Measurements from ENCODE around the gene LRRC3. TPM values are rescaled to one million over a fixed set of nuclear protein-coding genes. Genes with fewer than 3 reads are reported as not detected.
"Not testable (repeated sequence)": the region's sequence is repeated elsewhere in the genome, so short reads cannot be mapped to it uniquely, and the experiment has no call there.

Gene LRRC3
- polyA plus RNA-seq, 6 donors from 2014 or later = 0.12 to 2.0 (median 0.64) TPM

DNA sequence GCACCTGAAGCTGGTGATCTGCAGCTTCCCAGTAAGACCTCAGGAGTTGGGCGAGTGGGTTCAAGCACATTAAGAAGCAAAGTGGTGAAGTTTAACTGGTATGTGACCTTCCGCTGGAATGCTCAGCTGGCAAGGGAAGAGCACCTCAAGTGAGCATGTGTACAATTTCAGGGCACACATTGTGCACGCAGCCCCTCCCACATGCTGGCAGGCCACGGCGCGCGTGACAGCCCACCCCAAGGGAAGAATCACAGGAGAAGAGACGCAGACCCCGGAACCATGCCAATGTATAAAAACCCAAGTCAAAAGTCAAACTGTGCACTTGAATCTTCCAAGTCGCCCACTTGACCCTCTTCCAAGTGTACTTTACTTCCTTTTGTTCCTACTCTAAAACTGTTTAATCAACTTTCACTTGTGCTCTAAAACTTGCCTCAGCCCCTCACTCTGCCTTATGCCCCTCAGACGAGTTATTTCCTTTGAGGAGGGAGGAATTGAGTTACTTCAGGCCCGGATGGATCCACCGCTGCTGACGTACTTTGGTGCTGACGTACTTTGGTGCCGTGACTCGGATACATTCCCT is 20.0 kb downstream of the LRRC3 start:
- no peaks in the 10 kb centered on the region for H3K36me3 Mint-ChIP-seq
- ATAC-seq (ENCODE audit: low read depth in 2 of 2) = no peak
- no peaks in the 10 kb centered on the region for H3K27me3 Mint-ChIP-seq
- no peak for DNase-seq
- no peak overlapping the region for H3K4me3 Mint-ChIP-seq
- H3K4me1 Mint-ChIP-seq = peaks cover 4 to 12% (median 5%) of the 10 kb centered on the region in 3 donors
- no peaks in the 10 kb centered on the region for H3K9me3 Mint-ChIP-seq
- no peak overlapping the region for H3K27ac Mint-ChIP-seq

DNA sequence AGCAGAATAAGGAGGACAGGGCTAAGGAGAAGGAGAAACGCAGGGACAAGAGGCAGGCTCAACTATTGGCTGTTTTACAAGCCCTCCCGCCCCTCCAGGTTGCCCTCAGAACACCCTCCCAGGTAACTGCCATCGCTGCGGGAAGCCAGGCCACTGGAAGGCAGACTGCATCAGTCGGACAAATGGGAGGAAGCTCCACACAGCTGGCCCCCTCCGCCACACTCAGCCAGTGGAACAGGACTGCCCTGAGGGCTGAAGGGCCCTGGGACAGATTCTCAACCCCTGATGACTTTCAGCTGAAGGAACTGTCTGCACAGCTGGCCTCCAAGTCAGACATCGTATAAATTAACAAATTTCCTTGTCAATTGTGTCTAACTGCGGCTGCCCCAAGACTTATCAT is 21.8 kb downstream of the LRRC3 start:
- ATAC-seq (ENCODE audit: low read depth in 2 of 2) = no peak
- H3K36me3 Mint-ChIP-seq = no peaks in the 10 kb centered on the region
- DNase-seq = no peak
- no peak overlapping the region for H3K27ac Mint-ChIP-seq
- no peaks in the 10 kb centered on the region for H3K9me3 Mint-ChIP-seq
- no peak overlapping the region for H3K4me3 Mint-ChIP-seq
- peaks cover 4 to 12% (median 5%) of the 10 kb centered on the region in 3 donors for H3K4me1 Mint-ChIP-seq
- peaks cover 0 to 4% (median 4%) of the 10 kb centered on the region in 3 donors for H3K27me3 Mint-ChIP-seq

DNA sequence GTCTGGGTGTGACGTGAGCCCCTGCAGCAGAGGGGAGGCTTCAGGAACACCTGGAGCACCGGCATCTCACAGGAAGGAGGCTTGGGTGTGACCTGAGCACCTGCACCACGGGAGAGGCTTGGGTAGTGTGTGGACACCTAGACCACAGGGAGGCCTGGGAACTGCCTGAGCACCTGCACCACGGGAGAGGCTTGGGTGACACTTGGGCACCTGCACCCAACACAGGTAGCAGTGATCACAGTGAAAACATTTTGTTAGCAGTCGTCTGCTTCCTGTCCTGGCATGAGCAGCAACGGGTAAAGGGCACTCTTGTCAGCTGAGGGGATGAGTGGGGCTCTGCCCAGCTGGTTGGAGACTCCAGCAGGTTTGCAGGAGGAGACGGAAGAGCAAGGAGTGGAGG is 22.4 kb downstream of the LRRC3 start:
- DNase-seq = no peak
- Mint-ChIP-seq H3K36me3 (no peaks in the 10 kb centered on the region), H3K4me1 (peaks cover 4 to 12% (median 5%) of the 10 kb centered on the region in 3 donors), H3K27me3 (peaks cover 0 to 7% (median 6%) of the 10 kb centered on the region in 3 donors), H3K27ac (no peak overlapping the region), H3K9me3 (no peaks in the 10 kb centered on the region), H3K4me3 (no peak overlapping the region)
- no peak for ATAC-seq (ENCODE audit: low read depth in 2 of 2)

DNA sequence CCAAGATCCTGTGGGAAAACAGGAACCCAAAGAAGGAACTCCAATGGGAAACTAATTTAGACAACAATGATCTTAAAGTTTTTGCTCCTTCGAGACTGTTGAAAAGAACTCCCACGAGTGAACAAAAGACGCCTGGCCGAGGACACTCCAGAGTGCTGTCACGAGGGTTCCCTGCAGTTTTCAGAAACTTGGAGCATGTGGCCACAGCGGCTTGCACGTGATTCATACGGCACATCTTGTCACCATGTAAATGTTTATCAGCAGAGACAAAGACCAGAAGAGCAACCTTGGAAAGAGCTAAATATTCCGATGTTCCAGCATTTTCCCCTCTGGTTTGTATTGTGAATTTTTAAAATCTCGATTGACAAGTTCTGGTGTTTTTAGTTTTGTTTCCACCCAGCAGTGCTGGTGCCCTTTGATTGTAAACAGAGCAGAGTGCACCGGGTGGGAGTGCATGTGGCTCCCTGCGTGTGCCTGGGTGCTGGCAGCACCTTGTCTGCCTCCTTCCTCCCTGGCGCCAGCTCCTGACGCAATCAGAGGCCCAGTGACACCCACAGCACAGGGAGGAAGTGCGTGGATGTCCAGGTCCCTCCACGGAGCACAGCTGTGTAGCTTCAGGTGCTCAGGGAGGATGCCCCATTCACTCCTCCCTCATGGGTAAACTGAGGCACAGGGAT is 23.0 kb downstream of the LRRC3 start:
- Mint-ChIP-seq H3K36me3 (no peaks in the 10 kb centered on the region), H3K9me3 (no peaks in the 10 kb centered on the region), H3K4me3 (no peak overlapping the region), H3K4me1 (peaks cover 4 to 12% (median 5%) of the 10 kb centered on the region in 3 donors), H3K27ac (peak overlapping the region in 1 of 6 donors; percentile 41), H3K27me3 (peaks cover 0 to 7% (median 6%) of the 10 kb centered on the region in 3 donors)
- DNase-seq = no peak
- no peak for ATAC-seq (ENCODE audit: low read depth in 2 of 2)

DNA sequence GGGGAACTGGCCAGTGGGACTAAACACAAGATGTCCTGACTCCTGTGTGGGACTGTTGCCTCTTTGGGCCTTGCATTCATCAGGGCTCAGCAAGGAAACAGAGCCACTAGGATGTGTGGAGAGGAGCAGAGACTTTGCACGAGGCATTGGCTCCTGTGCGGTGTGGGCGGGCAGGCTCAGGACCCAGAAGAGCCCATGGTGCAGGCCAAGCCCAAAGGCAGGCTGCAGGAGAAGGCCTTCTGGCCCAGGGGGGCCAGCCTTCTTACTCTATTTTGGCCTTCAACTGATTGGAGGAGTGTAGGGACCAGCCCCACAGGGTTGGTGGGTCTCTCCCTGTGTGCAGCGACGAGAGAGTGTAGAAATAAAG is 23.5 kb downstream of the LRRC3 start:
- H3K27me3 Mint-ChIP-seq = peaks cover 0 to 7% (median 6%) of the 10 kb centered on the region in 3 donors
- H3K4me3 Mint-ChIP-seq = no peak overlapping the region
- ATAC-seq (ENCODE audit: low read depth in 2 of 2) (no peak), DNase-seq (no peak)
- H3K36me3 Mint-ChIP-seq = no peaks in the 10 kb centered on the region
- peaks cover 4 to 12% (median 5%) of the 10 kb centered on the region in 3 donors for H3K4me1 Mint-ChIP-seq
- H3K9me3 Mint-ChIP-seq = no peaks in the 10 kb centered on the region
- peak overlapping the region in 1 of 6 donors; percentile 41 for H3K27ac Mint-ChIP-seq

DNA sequence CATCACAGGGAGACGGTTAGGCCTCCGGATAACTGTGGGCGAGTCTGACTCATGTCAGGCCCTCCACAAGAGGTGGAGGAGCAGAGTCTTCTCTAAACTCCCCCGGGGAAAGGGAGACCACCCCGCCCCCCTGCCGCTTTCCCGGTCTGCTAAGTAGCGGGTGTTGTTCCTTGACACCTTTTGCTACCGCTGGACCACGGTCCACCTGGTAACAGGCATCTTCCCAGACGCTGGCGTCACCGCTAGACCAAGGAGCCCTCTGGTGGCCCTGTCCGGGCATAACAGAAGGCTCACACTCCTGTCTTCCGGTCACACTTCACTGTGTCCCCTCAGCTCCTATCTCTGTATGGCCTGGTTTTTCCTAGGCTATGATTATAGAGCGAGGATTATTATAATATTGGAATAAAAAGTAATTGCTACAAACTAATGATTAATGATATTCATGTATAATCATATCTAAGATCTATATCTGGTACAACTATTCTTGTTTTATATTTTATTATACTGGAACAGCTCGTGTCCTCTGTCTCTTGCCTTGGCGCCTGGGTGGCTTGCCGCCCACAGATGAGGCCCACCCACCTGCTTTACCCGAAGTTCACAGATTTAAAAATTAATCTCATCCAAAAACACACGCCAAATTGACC is 24.4 kb downstream of the LRRC3 start:
- Mint-ChIP-seq H3K27ac (peak overlapping the region in 2 of 6 donors; percentile 53 to 62), H3K27me3 (peaks cover 0 to 14% (median 6%) of the 10 kb centered on the region in 3 donors), H3K4me1 (peaks cover 4 to 12% (median 5%) of the 10 kb centered on the region in 3 donors)
- DNase-seq = peak; percentile 44
- ATAC-seq (ENCODE audit: low read depth in 2 of 2); H3K4me3 Mint-ChIP-seq; H3K36me3 Mint-ChIP-seq; H3K9me3 Mint-ChIP-seq: not testable (repeated sequence)

DNA sequence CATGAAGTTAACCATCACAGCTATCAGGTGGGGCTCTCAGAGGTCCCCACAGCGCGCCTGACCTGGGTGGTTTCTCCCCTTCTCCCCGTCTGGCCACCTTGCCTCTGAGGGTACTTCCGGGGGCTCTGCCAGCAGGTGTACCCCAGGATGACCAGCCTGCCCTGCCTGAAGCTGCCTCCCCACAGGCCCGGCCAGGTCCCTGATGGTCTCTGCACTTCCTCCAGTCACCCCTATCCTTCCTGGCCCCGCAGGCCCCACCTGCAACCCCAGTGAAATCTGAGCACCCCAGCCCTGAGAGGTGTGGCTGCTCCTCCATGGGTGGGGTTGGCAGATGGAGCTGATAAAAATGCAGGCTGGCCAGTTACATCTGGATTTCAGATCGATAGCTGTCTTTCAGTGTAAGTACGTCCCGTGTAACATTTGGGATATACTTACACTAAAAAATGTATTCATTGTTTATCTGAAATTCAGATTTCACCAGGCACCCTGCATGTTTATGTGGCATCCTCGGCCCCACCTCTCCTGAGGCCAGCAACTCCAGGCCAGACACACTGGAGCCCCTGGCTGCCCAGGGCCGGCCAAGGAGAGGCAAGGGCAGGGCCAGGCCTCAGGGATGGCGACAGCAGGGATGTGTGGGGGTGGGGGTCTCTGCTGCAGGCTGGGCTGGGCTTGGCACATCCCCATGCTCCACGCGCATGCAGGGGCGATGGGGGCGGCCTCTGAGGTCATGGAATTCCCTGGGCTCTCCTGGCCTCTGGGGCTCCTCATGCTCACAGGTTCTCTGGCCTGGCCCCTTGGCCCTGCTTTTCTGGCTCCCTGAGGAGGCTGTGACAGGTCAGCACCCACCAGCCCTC is 25.1 kb downstream of the LRRC3 start:
- no peak for ATAC-seq (ENCODE audit: low read depth in 2 of 2)

DNA sequence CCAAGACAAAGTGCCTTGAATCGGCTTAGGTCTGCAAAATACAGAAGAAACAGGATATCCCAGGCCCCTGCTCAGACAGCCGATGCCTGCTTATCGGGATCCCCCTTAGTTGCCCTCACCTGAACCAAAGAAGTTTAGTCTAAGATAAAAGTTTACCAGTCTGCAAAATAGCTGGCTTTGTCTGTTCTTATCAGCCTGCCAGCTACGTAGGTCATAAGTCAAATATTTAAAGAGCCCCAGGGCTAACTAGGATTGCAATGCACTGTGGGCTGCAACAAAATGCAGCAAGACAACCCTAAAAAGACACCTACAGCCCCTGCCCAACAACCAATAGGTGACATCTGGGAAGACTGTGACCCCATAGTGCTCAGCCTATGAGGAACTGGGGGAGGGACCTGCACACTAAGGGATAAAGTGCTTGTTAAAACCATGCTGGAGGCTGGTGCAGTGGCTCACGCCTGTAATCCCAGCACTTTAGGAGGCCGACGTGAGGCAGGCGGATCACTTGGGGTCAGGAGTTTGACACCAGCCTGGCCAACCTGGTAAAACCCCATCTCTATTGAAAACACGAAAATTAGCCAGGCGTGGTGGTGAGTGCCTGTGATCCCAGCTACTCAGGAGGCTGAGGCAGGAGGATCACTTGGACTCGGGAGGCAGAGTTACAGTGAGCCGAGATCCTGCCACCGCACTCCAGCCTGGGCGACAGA is 27.4 kb downstream of the LRRC3 start:
- Mint-ChIP-seq H3K4me1 (peaks cover 5 to 18% (median 6%) of the 10 kb centered on the region in 3 donors), H3K27me3 (peaks cover 0 to 16% (median 6%) of the 10 kb centered on the region in 3 donors), H3K36me3 (no peaks in the 10 kb centered on the region), H3K4me3 (no peak overlapping the region), H3K27ac (no peak overlapping the region), H3K9me3 (peaks cover 0 to 4% (median 2%) of the 10 kb centered on the region in 7 donors)
- ATAC-seq (ENCODE audit: low read depth in 2 of 2) (no peak), DNase-seq (no peak)

More for the DNA sequence above, 25.1 kb downstream of the LRRC3 start:
- H3K27me3 Mint-ChIP-seq = peaks cover 0 to 16% (median 6%) of the 10 kb centered on the region in 3 donors
- DNase-seq = no peak
- peaks cover 5 to 17% (median 6%) of the 10 kb centered on the region in 3 donors for H3K4me1 Mint-ChIP-seq
- H3K36me3 Mint-ChIP-seq = no peaks in the 10 kb centered on the region
- H3K9me3 Mint-ChIP-seq = no peaks in the 10 kb centered on the region
- no peak overlapping the region for H3K4me3 Mint-ChIP-seq
- H3K27ac Mint-ChIP-seq = peak overlapping the region in 1 of 6 donors; percentile 59

DNA sequence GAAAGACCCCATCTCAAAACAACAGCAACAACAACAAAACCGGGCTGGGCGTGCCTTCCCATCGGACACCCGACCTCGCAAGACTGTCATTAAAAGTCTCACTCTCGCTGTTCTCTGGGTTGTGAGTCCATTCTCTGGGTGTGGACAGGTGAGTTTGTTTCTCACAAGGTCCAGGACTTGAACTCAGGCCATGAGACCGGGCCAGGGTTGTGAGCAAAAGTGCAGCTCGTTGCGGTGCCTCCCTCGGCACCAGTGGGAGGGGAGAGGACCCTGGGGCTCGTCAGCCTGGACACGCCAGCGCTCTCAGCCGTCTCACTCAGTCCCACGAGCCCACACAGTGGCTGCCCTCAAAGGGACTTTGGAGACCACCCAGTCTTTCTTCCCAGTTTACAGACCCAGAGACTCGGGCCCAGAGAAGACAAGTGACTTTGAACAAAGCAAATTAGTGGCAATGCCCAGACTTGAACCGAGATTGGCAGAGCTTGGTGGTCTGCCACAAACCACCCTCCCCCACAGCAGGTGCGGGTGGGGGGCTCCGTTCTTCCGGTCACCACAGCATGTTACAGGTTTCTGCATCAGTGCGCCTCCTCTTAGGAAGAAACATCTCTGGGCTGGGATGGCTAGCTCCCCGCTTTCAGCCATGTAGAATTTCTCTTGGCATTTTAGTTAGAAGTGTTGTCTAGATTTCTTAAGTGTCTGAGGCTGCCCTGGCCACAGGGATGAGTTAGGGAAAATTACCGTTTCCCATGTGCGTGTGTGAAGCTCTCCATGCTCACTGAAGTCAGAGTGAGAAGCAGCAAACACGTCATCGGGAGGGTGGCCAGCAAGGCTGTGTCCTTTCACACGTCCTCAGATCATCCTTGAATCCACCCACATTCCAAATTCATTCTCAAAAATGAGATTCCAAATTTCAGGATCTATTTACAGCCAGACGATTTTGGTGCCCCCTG is 28.3 kb downstream of the LRRC3 start:
- peaks cover 0 to 16% (median 6%) of the 10 kb centered on the region in 3 donors for H3K27me3 Mint-ChIP-seq
- H3K27ac Mint-ChIP-seq = no peak overlapping the region
- no peak overlapping the region for H3K4me3 Mint-ChIP-seq
- no peaks in the 10 kb centered on the region for H3K36me3 Mint-ChIP-seq
- peaks cover 5 to 18% (median 6%) of the 10 kb centered on the region in 3 donors for H3K4me1 Mint-ChIP-seq
- H3K9me3 Mint-ChIP-seq = peaks cover 0 to 8% (median 6%) of the 10 kb centered on the region in 7 donors
- ATAC-seq (ENCODE audit: low read depth in 2 of 2) (no peak), DNase-seq (no peak)

DNA sequence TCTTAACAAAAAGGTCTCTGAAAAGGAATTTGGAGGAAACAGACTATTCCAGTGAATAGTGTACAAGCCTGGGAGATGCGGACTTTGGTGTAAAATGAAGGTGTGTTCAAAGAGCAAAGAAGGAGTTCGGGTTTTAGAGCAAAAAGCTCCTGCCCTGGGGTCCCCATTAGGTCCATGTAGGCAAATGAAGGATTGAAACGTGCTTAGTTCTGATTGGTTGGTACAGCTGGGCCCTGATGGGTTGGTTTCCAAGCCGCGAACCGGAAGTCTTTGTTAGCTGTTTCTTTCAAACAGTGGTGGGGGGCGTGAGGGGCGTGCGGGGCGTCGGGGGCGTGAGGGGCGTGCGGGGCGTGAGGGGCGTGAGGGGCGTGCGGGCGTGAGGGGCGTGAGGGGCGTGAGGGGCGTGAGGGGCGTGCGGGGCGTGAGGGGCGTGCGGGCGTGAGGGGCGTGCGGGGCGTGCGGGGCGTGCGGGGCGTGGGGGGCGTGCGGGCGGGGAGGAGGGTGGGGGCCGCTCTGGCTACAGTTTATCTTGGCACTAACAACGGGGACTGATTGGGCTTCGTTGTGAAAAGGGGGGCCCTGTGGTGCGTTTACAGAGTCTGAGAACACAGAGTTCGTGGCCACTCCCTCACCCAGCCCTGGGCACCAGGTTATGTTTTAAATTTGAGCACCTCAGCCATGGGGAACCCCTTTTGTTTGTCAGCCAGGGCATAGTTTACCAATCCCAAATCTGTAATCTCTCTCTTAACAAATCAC is 29.4 kb downstream of the LRRC3 start:
- Mint-ChIP-seq H3K27ac (peak overlapping the region in 1 of 6 donors; percentile 53), H3K9me3 (peaks cover 0 to 8% (median 6%) of the 10 kb centered on the region in 7 donors), H3K4me3 (peak overlapping the region in 4 of 8 donors; percentile 56 to 90 (median 72)), H3K4me1 (peaks cover 3 to 8% (median 3%) of the 10 kb centered on the region in 3 donors), H3K27me3 (peaks cover 6 to 16% (median 7%) of the 10 kb centered on the region in 3 donors), H3K36me3 (no peaks in the 10 kb centered on the region)
- DNase-seq (no peak), ATAC-seq (ENCODE audit: low read depth in 2 of 2) (no peak)

DNA sequence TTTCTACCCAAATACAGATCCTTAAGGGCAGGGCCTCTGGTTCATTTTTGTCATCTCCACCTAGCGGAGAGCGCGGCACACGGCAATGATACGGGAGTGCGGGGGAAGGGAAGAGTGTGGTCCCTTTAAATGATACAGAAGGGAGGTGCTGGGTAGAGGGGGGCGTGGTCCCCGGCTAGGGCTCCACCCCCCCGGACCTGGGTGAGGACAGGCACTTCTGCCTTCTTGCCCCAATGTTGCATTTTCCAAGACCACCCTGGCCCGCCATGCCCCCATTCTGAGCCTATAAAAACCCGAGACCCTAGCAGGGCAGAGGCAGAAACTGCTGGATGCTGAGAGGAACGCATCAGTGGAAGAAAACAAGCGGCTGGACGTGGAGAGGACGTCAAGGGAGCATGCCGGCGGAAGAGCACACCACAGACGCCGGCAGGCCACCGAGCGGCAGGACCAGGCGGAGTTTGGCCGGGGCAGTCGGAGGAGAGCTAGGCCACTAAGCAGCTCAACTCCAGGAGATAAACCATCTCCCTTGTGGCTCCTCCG is 30.0 kb downstream of the LRRC3 start:
- H3K27me3 Mint-ChIP-seq = peaks cover 6 to 16% (median 7%) of the 10 kb centered on the region in 3 donors
- H3K36me3 Mint-ChIP-seq = no peaks in the 10 kb centered on the region
- H3K9me3 Mint-ChIP-seq = peaks cover 0 to 8% (median 6%) of the 10 kb centered on the region in 7 donors
- DNase-seq (peak; percentile 56), ATAC-seq (ENCODE audit: low read depth in 2 of 2) (peak; percentile 63 to 94)
- peak overlapping the region; percentile 37 to 90 (median 74) for H3K4me3 Mint-ChIP-seq
- peaks cover 0 to 7% (median 3%) of the 10 kb centered on the region in 3 donors for H3K4me1 Mint-ChIP-seq
- H3K27ac Mint-ChIP-seq = peak overlapping the region in 1 of 6 donors; percentile 53

All from naive B cell (primary cell).